ENCODE measurements around the gene DYNC2I2.

DNA sequence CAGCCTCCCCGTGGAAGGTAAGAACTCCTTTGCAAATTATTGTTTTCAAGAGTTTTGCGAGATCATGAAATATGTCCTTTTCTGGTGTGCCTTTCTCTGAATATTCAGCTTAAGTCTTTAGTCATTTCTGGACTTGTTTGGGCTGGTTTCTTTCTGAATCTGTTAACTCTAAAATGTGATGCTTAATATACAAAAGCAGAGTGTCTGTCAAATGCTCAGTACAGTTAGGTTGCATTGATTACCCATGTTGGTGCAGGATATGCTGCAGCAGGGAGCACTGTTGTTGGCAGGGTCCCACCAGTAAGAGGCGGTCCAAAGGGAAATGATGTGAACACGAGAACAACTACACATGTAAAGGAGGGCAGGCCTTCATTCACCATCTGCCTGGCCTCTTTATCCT, 56.5 kb downstream of the DYNC2I2 start:
- TF ChIP-seq POLR2A (IDR thresholded peaks at IDR 0.05) = no peak
- TF ChIP-seq, protein P1, sequence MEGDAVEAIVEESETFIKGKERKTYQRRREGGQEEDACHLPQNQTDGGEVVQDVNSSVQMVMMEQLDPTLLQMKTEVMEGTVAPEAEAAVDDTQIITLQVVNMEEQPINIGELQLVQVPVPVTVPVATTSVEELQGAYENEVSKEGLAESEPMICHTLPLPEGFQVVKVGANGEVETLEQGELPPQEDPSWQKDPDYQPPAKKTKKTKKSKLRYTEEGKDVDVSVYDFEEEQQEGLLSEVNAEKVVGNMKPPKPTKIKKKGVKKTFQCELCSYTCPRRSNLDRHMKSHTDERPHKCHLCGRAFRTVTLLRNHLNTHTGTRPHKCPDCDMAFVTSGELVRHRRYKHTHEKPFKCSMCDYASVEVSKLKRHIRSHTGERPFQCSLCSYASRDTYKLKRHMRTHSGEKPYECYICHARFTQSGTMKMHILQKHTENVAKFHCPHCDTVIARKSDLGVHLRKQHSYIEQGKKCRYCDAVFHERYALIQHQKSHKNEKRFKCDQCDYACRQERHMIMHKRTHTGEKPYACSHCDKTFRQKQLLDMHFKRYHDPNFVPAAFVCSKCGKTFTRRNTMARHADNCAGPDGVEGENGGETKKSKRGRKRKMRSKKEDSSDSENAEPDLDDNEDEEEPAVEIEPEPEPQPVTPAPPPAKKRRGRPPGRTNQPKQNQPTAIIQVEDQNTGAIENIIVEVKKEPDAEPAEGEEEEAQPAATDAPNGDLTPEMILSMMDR (IDR thresholded peaks at IDR 0.05) = no peak

Measured in body of pancreas (tissue), 4 donors.